Endothelial cell of umbilical vein (primary cell): ENCODE results near the gene MBD5.

Experiments used
- EZH2 ChIP-seq: IDR thresholded peaks from 2 replicates; pipeline ENCODE4 v1.6.1; 2012; ENCODE audit warnings: borderline replicate concordance, low read depth, mild to moderate bottlenecking, moderate library complexity, low read length, inconsistent platforms; ENCODE audit not compliant: severe bottlenecking
- JUN ChIP-seq: IDR thresholded peaks from 2 replicates; pipeline ENCODE4 v1.6.1; 2011; ENCODE audit warnings: borderline replicate concordance, low read depth; ENCODE audit not compliant: insufficient read length, insufficient read depth
- POLR2AphosphoS5 ChIP-seq: IDR thresholded peaks from 2 replicates; pipeline ENCODE4 v1.6.1; 2012; ENCODE audit warnings: low read depth, mild to moderate bottlenecking, control low read depth, low read length, moderate library complexity; ENCODE audit not compliant: insufficient read depth
- TF ChIP-seq, protein P1 (sequence below), 2 donors: IDR thresholded peaks; 1 replicate in 1 of 2; 2 replicates in 1 of 2; pipeline ENCODE4 v1.5.1; 2011; ENCODE audit warnings: low read length in 2 of 2, mild to moderate bottlenecking in 2 of 2, moderate library complexity in 2 of 2, control low read depth in 1 of 2, inconsistent platforms in 1 of 2, low read depth in 1 of 2; ENCODE audit not compliant: insufficient read depth in 1 of 2; ENCODE audit errors: extremely low read depth in 1 of 2

DNA sequence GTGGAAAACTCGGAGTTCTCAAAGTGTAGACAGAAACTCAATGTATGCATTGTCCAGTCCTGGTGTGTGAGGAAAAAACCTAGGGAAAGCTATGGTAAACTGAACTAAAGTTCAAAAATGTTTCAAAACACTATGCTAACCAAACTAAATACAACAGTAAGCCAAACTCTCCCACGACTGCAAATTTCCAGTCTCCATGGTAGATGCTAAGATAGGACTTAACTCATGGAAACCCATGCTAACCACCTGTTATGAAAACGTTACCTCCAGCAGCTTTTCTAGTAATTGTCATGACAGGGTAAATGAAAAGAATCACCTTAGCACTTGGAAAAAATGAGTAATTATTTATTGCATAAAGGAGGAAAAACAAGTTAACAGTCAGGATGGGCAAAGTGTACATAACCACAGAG is 488.0 kb downstream of the MBD5 start:
- TF ChIP-seq, protein P1, sequence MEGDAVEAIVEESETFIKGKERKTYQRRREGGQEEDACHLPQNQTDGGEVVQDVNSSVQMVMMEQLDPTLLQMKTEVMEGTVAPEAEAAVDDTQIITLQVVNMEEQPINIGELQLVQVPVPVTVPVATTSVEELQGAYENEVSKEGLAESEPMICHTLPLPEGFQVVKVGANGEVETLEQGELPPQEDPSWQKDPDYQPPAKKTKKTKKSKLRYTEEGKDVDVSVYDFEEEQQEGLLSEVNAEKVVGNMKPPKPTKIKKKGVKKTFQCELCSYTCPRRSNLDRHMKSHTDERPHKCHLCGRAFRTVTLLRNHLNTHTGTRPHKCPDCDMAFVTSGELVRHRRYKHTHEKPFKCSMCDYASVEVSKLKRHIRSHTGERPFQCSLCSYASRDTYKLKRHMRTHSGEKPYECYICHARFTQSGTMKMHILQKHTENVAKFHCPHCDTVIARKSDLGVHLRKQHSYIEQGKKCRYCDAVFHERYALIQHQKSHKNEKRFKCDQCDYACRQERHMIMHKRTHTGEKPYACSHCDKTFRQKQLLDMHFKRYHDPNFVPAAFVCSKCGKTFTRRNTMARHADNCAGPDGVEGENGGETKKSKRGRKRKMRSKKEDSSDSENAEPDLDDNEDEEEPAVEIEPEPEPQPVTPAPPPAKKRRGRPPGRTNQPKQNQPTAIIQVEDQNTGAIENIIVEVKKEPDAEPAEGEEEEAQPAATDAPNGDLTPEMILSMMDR (IDR thresholded peaks at IDR 0.05; ENCODE audit: extremely low read depth in 1 of 2, insufficient read depth in 1 of 2, low read depth in 1 of 2, low read length in 2 of 2), result no peak
- TF ChIP-seq JUN, result no peak
- TF ChIP-seq POLR2AphosphoS5, result no peak
- TF ChIP-seq EZH2, result no peak
